UCSD-AML1 (cell line): ENCODE measurements around the gene KIF3A.

ENCODE experiments used
- DNase-seq: peaks from one replicate; lab custom pipeline; 2025; ENCODE audit not compliant: unreplicated experiment; lab: John Stamatoyannopoulos, UW

KIF3A gene

GRCh38 chr5:132771503-132771998, 34.2 kb upstream of the KIF3A start:
- no peak for DNase-seq

- no peak for DNase-seq
Measured at GRCh38 chr5:132770476-132771159, 33.3 kb upstream of the KIF3A start.

- DNase-seq: no peak
Measured at GRCh38 chr5:132768485-132768868, 31.1 kb upstream of the KIF3A start.

GRCh38 chr5:132767150-132767549, 29.8 kb upstream of the KIF3A start:
- DNase-seq: no peak

GRCh38 chr5:132766806-132767055, 29.4 kb upstream of the KIF3A start:
- no peak for DNase-seq

GRCh38 chr5:132766020-132766805, 28.9 kb upstream of the KIF3A start:
- no peak for DNase-seq

GRCh38 chr5:132765311-132766019, 28.1 kb upstream of the KIF3A start:
- DNase-seq: no peak

- no peak for DNase-seq
Measured at GRCh38 chr5:132764671-132765238, 27.4 kb upstream of the KIF3A start.

GRCh38 chr5:132764051-132764450, 26.7 kb upstream of the KIF3A start:
- DNase-seq: no peak

- no peak for DNase-seq
Measured at GRCh38 chr5:132763181-132764036, 26.1 kb upstream of the KIF3A start.

GRCh38 chr5:132762246-132763000, 25.1 kb upstream of the KIF3A start:
- no peak for DNase-seq

- DNase-seq: no peak
Measured at GRCh38 chr5:132761321-132762240, 24.2 kb upstream of the KIF3A start.

GRCh38 chr5:132760601-132761317, 23.4 kb upstream of the KIF3A start:
- no peak for DNase-seq

- no peak for DNase-seq
Measured at GRCh38 chr5:132760049-132760420, 22.7 kb upstream of the KIF3A start.

- no peak for DNase-seq
Measured at GRCh38 chr5:132759114-132760048, 22.0 kb upstream of the KIF3A start.

GRCh38 chr5:132758451-132758850, 21.1 kb upstream of the KIF3A start:
- no peak for DNase-seq

- DNase-seq: no peak
Measured at GRCh38 chr5:132756542-132756941, 19.2 kb upstream of the KIF3A start.
